Measurements from ENCODE around the gene TRAM2. TPM values are rescaled to one million over a fixed set of nuclear protein-coding genes. Genes with fewer than 3 reads are reported as not detected.
A peak's percentile ranks its signal among the peaks of the same experiment; 100 is the strongest.

Gene TRAM2
- total RNA-seq, 1 experiment from 2014 or later, result 17.7 TPM

DNA sequence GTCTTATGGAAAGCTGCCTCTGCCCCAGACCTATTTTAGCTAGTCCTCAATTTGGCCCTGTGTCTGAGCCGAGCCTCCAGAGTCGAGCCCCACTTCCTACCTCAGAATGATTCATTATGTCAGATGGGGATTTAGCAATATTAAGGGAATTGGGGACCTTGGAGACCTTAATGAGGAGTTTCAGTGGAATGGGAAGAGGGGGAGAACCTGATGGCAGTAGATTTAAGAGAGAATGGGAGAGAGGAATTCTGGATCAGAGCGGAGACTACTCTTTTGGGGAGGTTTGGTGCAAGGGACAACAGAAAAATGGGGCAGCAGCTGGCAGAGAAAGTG, 93.2 kb downstream of the TRAM2 start:
- Histone ChIP-seq H3F3A (ENCODE audit: low read length, unreplicated experiment) (no peaks in the 10 kb centered on the region), H3K27me3 (ENCODE audit: low read length) (no peaks in the 10 kb centered on the region), H3K9ac (ENCODE audit: low read length) (no peak overlapping the region), H3K79me2 (ENCODE audit: low read length) (no peaks in the 10 kb centered on the region), H3K4me2 (ENCODE audit: low read length) (no peak overlapping the region), H3K4me1 (ENCODE audit: insufficient read depth, low read length) (peaks cover 9% of the 10 kb centered on the region), H3K27ac (ENCODE audit: low read length) (no peak overlapping the region), H4K20me1 (ENCODE audit: low read length) (no peaks in the 10 kb centered on the region), H3K36me3 (ENCODE audit: low read depth, low read length) (no peaks in the 10 kb centered on the region), H3K9me3 (ENCODE audit: low read length) (no peaks in the 10 kb centered on the region), H3K9me2 (replicated peaks; ENCODE audit: low read length) (no peaks in the 10 kb centered on the region), H2AFZ (ENCODE audit: low read length) (no peak overlapping the region), H3K4me3 (ENCODE audit: low read length) (no peak overlapping the region)
- no peak for DNase-seq
- CTCF ChIA-PET, result no interaction called here
- no TSS peak for BruUV-seq (replicated peaks)
- POLR2A ChIA-PET (ENCODE audit: unreplicated experiment), result no interaction called here
- TF ChIP-seq EZH2 (IDR thresholded peaks at IDR 0.05; ENCODE audit: low read length, unreplicated experiment), result no peak
- no peak for TF ChIP-seq EZH2phosphoT487 (IDR thresholded peaks at IDR 0.05; ENCODE audit: borderline replicate concordance, low read length)
- TF ChIP-seq, protein P1, sequence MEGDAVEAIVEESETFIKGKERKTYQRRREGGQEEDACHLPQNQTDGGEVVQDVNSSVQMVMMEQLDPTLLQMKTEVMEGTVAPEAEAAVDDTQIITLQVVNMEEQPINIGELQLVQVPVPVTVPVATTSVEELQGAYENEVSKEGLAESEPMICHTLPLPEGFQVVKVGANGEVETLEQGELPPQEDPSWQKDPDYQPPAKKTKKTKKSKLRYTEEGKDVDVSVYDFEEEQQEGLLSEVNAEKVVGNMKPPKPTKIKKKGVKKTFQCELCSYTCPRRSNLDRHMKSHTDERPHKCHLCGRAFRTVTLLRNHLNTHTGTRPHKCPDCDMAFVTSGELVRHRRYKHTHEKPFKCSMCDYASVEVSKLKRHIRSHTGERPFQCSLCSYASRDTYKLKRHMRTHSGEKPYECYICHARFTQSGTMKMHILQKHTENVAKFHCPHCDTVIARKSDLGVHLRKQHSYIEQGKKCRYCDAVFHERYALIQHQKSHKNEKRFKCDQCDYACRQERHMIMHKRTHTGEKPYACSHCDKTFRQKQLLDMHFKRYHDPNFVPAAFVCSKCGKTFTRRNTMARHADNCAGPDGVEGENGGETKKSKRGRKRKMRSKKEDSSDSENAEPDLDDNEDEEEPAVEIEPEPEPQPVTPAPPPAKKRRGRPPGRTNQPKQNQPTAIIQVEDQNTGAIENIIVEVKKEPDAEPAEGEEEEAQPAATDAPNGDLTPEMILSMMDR (conservative IDR thresholded peaks at IDR 0.05; ENCODE audit: low read depth, low read length), result no peak
- ATAC-seq, result no peak
- intact Hi-C loops (cut with micrococcal nuclease), result no loop called here

DNA sequence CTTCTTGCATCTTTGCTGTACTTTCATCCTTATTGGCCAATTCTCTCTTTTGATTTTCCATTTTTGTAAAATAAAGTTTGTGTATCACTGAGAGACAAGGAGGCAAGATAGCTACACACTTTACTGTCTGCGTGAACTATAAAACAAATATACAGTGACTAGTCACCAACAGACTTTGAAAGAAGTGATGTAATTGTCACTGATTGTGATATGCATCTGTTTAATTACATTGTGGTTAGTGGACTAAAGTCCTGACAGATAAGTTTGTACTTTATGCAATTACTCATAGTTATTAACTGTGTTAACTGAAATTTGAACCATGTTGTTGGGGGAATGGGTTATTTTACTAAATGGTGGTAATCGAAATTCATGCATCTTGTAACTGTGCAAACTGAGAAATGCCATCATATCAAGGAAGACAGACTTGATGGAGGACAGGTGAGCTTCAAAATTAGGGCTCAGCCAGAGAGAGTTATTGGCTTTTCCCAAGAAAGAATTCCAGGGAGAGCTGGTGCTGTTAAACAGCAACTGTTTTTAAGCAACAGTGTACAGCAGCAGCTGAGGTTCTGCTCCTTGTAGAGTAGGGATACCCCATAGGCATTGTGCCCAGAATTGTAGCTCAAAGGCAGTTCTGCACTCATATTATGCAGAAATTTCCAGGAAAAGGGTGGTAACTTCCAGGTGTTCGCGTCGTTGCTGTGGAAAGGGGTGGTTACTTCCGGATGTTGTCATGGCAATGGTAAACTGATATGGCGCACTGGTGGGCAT, 93.8 kb downstream of the TRAM2 start:
- H3K27ac ChIP-seq (ENCODE audit: low read length), result no peak overlapping the region
- H3F3A ChIP-seq (ENCODE audit: low read length, unreplicated experiment), result no peaks in the 10 kb centered on the region
- H3K4me1 ChIP-seq (ENCODE audit: insufficient read depth, low read length), result peaks cover 9% of the 10 kb centered on the region
- no peaks in the 10 kb centered on the region for H3K9me2 ChIP-seq (replicated peaks; ENCODE audit: low read length)
- no peaks in the 10 kb centered on the region for H3K27me3 ChIP-seq (ENCODE audit: low read length)
- no TSS peak for BruUV-seq (replicated peaks)
- DNase-seq (peak; percentile 17), ATAC-seq (peak; percentile 57)
- no peak for TF ChIP-seq EZH2phosphoT487 (IDR thresholded peaks at IDR 0.05; ENCODE audit: borderline replicate concordance, low read length)
- TF ChIP-seq, protein P1 (conservative IDR thresholded peaks at IDR 0.05; ENCODE audit: low read depth, low read length), result no peak
- TF ChIP-seq EZH2 (IDR thresholded peaks at IDR 0.05; ENCODE audit: low read length, unreplicated experiment), result no peak
- intact Hi-C loops (cut with micrococcal nuclease), result no loop called here
- no peak overlapping the region for H2AFZ ChIP-seq (ENCODE audit: low read length)
- H3K4me3 ChIP-seq (ENCODE audit: low read length), result no peak overlapping the region
- no peaks in the 10 kb centered on the region for H3K36me3 ChIP-seq (ENCODE audit: low read depth, low read length)
- no peaks in the 10 kb centered on the region for H3K79me2 ChIP-seq (ENCODE audit: low read length)
- H3K9me3 ChIP-seq (ENCODE audit: low read length), result no peaks in the 10 kb centered on the region
- H3K9ac ChIP-seq (ENCODE audit: low read length), result no peak overlapping the region
- no peak overlapping the region for H3K4me2 ChIP-seq (ENCODE audit: low read length)
- no peaks in the 10 kb centered on the region for H4K20me1 ChIP-seq (ENCODE audit: low read length)
- ChIA-PET CTCF (no interaction called here), POLR2A (ENCODE audit: unreplicated experiment) (no interaction called here)

DNA sequence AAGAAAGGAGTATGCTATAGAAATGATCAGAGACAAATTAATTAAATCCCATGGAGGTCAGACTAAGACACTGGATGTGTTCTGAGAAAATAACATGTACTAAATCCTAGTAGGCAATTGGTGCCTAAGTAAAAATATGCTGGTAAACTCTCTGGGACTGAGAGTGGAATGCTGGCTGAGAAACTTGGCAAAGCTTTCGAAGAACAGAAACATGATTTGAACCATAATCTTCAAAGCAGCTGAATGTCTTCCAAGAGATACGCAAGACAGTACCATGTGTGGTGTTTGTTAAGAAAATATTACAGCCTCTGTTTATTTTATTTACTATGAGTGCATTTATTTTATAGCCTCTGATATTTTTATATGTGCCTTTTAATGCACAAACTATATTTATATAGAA, 101.6 kb downstream of the TRAM2 start:
- no peak overlapping the region for H3K27ac ChIP-seq (ENCODE audit: low read length)
- ChIA-PET CTCF (interaction anchor here (0.6 kb wide), 1 partner anchor 214 kb away, joined by 3 read pairs; no protein-coding TSS in a partner anchor), POLR2A (ENCODE audit: unreplicated experiment) (no interaction called here)
- H3K27me3 ChIP-seq (ENCODE audit: low read length), result no peaks in the 10 kb centered on the region
- H3K36me3 ChIP-seq (ENCODE audit: low read depth, low read length), result no peaks in the 10 kb centered on the region
- no peaks in the 10 kb centered on the region for H3K79me2 ChIP-seq (ENCODE audit: low read length)
- TF ChIP-seq EZH2 (IDR thresholded peaks at IDR 0.05; ENCODE audit: low read length, unreplicated experiment), result no peak
- TF ChIP-seq, protein P1 (conservative IDR thresholded peaks at IDR 0.05; ENCODE audit: low read depth, low read length), result no peak
- TF ChIP-seq EZH2phosphoT487 (IDR thresholded peaks at IDR 0.05; ENCODE audit: borderline replicate concordance, low read length), result no peak
- no peaks in the 10 kb centered on the region for H3K4me1 ChIP-seq (ENCODE audit: insufficient read depth, low read length)
- no TSS peak for BruUV-seq (replicated peaks)
- no peak overlapping the region for H3K4me3 ChIP-seq (ENCODE audit: low read length)
- H2AFZ ChIP-seq (ENCODE audit: low read length), result no peak overlapping the region
- intact Hi-C loops (cut with micrococcal nuclease), result no loop called here
- DNase-seq (no peak), ATAC-seq (no peak)
- no peak overlapping the region for H3K4me2 ChIP-seq (ENCODE audit: low read length)
- H4K20me1 ChIP-seq (ENCODE audit: low read length), result no peaks in the 10 kb centered on the region
- H3K9me2 ChIP-seq (replicated peaks; ENCODE audit: low read length), result no peaks in the 10 kb centered on the region
- no peaks in the 10 kb centered on the region for H3F3A ChIP-seq (ENCODE audit: low read length, unreplicated experiment)
- H3K9ac ChIP-seq (ENCODE audit: low read length), result no peak overlapping the region
- H3K9me3 ChIP-seq (ENCODE audit: low read length), result no peaks in the 10 kb centered on the region

Data from PC-3 (cell line).